GM12878 (cell line): ENCODE results near the gene PTCHD4. TPM values are rescaled to one million over a fixed set of nuclear protein-coding genes. Genes with fewer than 3 reads are reported as not detected.

ENCODE experiments used
- ATAC-seq: fragments of 200-7000 bp; cut with Tn5 transposase; 3 replicates; pipeline ENCODE4 v1.9.1; 2020; ENCODE audit warnings: mild to moderate bottlenecking, moderate library complexity
- BruUV-seq: library from RNA; stranded (reverse); fragments of 400-500 nt; replicated peaks from 2 replicates; lab custom pipeline; 2021; lab: Mats Ljungman, UMichigan
- CTCF ChIA-PET: fragments of 300-600 bp; sonication (Branson Sonifier 250); formaldehyde crosslinking; extraction: SDS; loops from one replicate; lab custom pipeline; 2021; ENCODE audit warnings: inconsistent platforms; lab: Yijun Ruan, JAX
- POLR2A ChIA-PET: fragments of 350-600 bp; formaldehyde crosslinking; extraction: SDS; loops from one replicate; lab custom pipeline; 2021; ENCODE audit warnings: inconsistent platforms; lab: Charles Lee
- RAD21 ChIA-PET: fragments of 300-600 bp; sonication (Branson Sonifier 250); formaldehyde crosslinking; loops from one replicate; lab custom pipeline; 2023; ENCODE audit warnings: antibody characterized with exemption; ENCODE audit not compliant: unreplicated experiment; lab: Charles Lee
- SMC1A ChIA-PET: fragments of 300-600 bp; sonication (Branson Sonifier 250); formaldehyde crosslinking; loops from one replicate; lab custom pipeline; 2023; ENCODE audit not compliant: unreplicated experiment, uncharacterized antibody; lab: Charles Lee
- DNase-seq: peaks from one replicate; pipeline ENCODE4 v3.0.0-alpha.2; 2011; ENCODE audit warnings: low read depth, low spot score
- FAIRE-seq: peaks from 3 replicates; lab custom pipeline; 2011; peaks lifted over from hg19 to GRCh38; lab: Jason Lieb, UNC
- H2AFZ ChIP-seq: 2 replicates; pipeline ENCODE4 v1.6.0; 2011; ENCODE audit warnings: low read depth, low read length, control low read depth; ENCODE audit not compliant: control insufficient read depth
- H3K27ac ChIP-seq: 2 replicates; pipeline ENCODE4 v1.5.1; 2011; ENCODE audit warnings: control low read depth; ENCODE audit not compliant: control insufficient read depth, insufficient read depth
- H3K27me3 ChIP-seq, 2 experiments: replicated peaks in 1 of 2; 2 replicates each; pipeline versions ENCODE4 v1.6.0 to v1.6.1; 2011; ENCODE audit warnings: low read length in 1 of 2; ENCODE audit not compliant: control insufficient read depth in 2 of 2, insufficient read depth in 2 of 2
- H3K36me3 ChIP-seq, 2 experiments: 2 replicates each; pipeline ENCODE4 v1.5.1; 2011; ENCODE audit warnings: low read length in 1 of 2; ENCODE audit not compliant: control insufficient read depth in 2 of 2, insufficient read depth in 2 of 2
- H3K4me1 ChIP-seq: 2 replicates; pipeline ENCODE4 v1.6.1; 2011; ENCODE audit warnings: mild to moderate bottlenecking, low read length, moderate library complexity, mixed read lengths; ENCODE audit not compliant: control insufficient read depth, insufficient read depth
- H3K4me2 ChIP-seq: 2 replicates; pipeline ENCODE4 v1.6.0; 2011; ENCODE audit warnings: control low read depth; ENCODE audit not compliant: control insufficient read depth, insufficient read depth
- H3K4me3 ChIP-seq: fragments of 200-600 bp; sonication (generic); 2 replicates; pipeline ENCODE4 v1.5.1; 2016
- H3K79me2 ChIP-seq: 2 replicates; pipeline ENCODE4 v1.6.0; 2011; ENCODE audit warnings: low read length; ENCODE audit not compliant: control insufficient read depth, insufficient read depth
- H3K9ac ChIP-seq: 2 replicates; pipeline ENCODE4 v1.8.0; 2011; ENCODE audit warnings: low read length, control low read depth, mixed read lengths; ENCODE audit not compliant: control insufficient read depth, insufficient read depth
- H3K9me3 ChIP-seq: replicated peaks from 3 replicates; pipeline ENCODE4 v1.5.1; 2011; ENCODE audit warnings: mild to moderate bottlenecking, low read length; ENCODE audit not compliant: control insufficient read depth, insufficient read depth
- H4K20me1 ChIP-seq: 2 replicates; pipeline ENCODE4 v1.6.0; 2011; ENCODE audit not compliant: control insufficient read depth, insufficient read depth
- CEBPB ChIP-seq, 2 experiments: fragments of 150-350 bp in 1 of 2; IDR thresholded peaks; 2 replicates each; pipeline ENCODE4 v1.6.1; 2012 to 2014; ENCODE audit warnings: low read depth in 2 of 2, low read length in 2 of 2, borderline replicate concordance in 1 of 2, inconsistent platforms in 1 of 2
- FOXK2 ChIP-seq: fragments of 450-650 bp; IDR thresholded peaks from 2 replicates; pipeline ENCODE4 v1.6.1; 2017; ENCODE audit warnings: mild to moderate bottlenecking, moderate library complexity
- HCFC1 ChIP-seq: fragments of 150-350 bp; IDR thresholded peaks from 2 replicates; pipeline ENCODE4 v1.6.1; 2014; ENCODE audit warnings: low read length
- HDGF ChIP-seq: fragments of 450-650 bp; IDR thresholded peaks from 2 replicates; pipeline ENCODE4 v1.6.1; 2016; ENCODE audit warnings: antibody characterized with exemption
- KAT2A ChIP-seq: conservative IDR thresholded peaks from 2 replicates; pipeline ENCODE4 v1.6.1; 2011; ENCODE audit warnings: low read depth, low read length; ENCODE audit not compliant: control insufficient read depth
- MEF2A ChIP-seq: IDR thresholded peaks from 2 replicates; pipeline ENCODE4 v1.6.1; 2011; ENCODE audit warnings: low read depth, mild to moderate bottlenecking, low read length, moderate library complexity; ENCODE audit not compliant: insufficient read depth
- NRF1 ChIP-seq: conservative IDR thresholded peaks from 2 replicates; pipeline ENCODE4 v1.6.1; 2011; ENCODE audit warnings: mild to moderate bottlenecking, low read depth, low read length, improper control_type of control experiment
- ZNF384 ChIP-seq: IDR thresholded peaks from 2 replicates; pipeline ENCODE4 v1.6.1; 2012; ENCODE audit warnings: low read depth, mild to moderate bottlenecking, low read length, improper control_type of control experiment, borderline replicate concordance
- WGBS: methylation state at CpG from one replicate; pipeline ENCODE4 v1.1.6; 2016; ENCODE audit warnings: low lambda C conversion rate; ENCODE audit not compliant: insufficient replicate concordance, insufficient coverage; ENCODE audit errors: missing lambda C conversion rate; 5-methylcytosine and 5-hydroxymethylcytosine counted together
- in situ Hi-C: fragments of 300-500 bp; cut with MboI; formaldehyde crosslinking; loops from 9 replicates; pipeline ENCODE4 v1.14.3; 2018; ENCODE audit warnings: mixed read lengths
- intact Hi-C: fragments of 100-400 bp; cut with micrococcal nuclease; formaldehyde crosslinking; loops from one replicate; pipeline ENCODE4 v1.14.2; 2022; ENCODE audit not compliant: unreplicated experiment
- polyA plus RNA-seq, 11 experiments: library from polyadenylated mRNA; depleted of rRNA in 4 of 11; unstranded in 6 of 11; stranded (reverse) in 5 of 11; fragments of >200 nt; fragmentation: Nextera tagmentation in 4 of 11; fragmentation: Illumina TruSeq in 1 of 11; extraction: Ambion mirVana in 4 of 11; extraction: Trizol in 1 of 11; gene quantifications; 1 replicate in 1 of 11; 2 replicates in 10 of 11; pipeline versions ENCODE4 v1.2.1 to v1.2.3, GENCODE V29; 2011 to 2016; ENCODE audit warnings: inconsistent platforms in 2 of 11, missing spikeins in 2 of 11, low read depth in 1 of 11
- total RNA-seq, 4 experiments: library from RNA; depleted of rRNA in 3 of 4; stranded (reverse); fragments of >200 nt in 3 of 4; fragmentation: Illumina TruSeq in 1 of 4; extraction: Trizol in 1 of 4; gene quantifications; 2 replicates each; pipeline versions ENCODE4 v1.2.1 to v1.2.3, GENCODE V29; 2013 to 2021
- TF ChIP-seq, protein P1 (sequence below): IDR thresholded peaks from 2 replicates; pipeline ENCODE4 v1.6.1; 2012; ENCODE audit warnings: improper control_type of control experiment, low read depth, low read length; ENCODE audit not compliant: insufficient replicate concordance

Gene PTCHD4
- total and polyA plus RNA-seq, 10 of the 15 experiments (the other 5 are each of a cell fraction or from before 2014, with no cell fraction given): 0.02 to 0.17 (median 0.07) TPM; not detected in 3

DNA sequence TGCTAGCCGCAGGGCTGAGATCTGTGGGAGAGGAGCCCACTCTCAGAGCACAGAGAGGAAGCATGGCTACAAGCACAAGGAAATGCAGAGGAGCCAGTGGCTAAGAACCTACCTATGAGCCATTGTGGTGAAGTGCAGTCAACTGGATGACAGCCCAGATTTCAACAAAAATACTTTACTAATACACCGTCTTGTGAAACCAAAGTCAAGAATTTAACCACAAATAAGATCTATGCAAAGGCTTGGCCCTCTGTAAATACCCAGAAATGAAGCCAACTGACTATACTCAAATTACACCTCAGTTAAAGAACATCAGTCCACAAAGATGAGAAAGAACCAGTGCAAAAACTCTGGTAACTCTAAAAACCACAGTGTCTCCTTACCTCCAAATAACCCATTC is 40.1 kb upstream of the PTCHD4 start:
- TF ChIP-seq FOXK2: no peak

DNA sequence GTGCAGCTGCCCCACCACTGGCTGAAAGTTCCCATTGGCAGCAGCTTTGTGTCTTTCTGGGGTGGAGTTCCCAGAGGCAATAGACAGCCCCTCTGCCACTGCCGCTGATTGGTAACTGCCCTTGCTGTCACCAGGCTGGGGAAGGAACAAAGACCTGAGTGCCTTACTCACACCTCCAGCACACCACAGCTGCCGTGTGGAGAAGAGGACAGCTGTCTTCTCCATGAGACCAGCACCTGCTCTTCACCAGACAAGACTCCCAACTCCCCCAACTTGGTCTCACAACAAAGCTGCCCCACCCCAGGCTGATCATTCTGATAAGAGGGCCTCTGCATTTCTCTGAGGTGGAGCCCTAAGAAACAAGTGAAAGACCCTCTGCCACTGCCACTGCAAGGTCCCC is 39.7 kb upstream of the PTCHD4 start:
- Histone ChIP-seq H3K36me3 (no peaks in the 10 kb centered on the region), H3K27ac (no peak overlapping the region), H3K79me2 (no peaks in the 10 kb centered on the region), H3K9ac (no peak overlapping the region), H3K4me1 (no peaks in the 10 kb centered on the region), H3K9me3 (no peaks in the 10 kb centered on the region), H2AFZ (no peak overlapping the region), H3K4me3 (no peak overlapping the region), H3K4me2 (no peak overlapping the region), H4K20me1 (no peaks in the 10 kb centered on the region), H3K27me3 (no peaks in the 10 kb centered on the region)
- no peak for FAIRE-seq
- in situ Hi-C loops: no loop called here
- 35% methylated on average over 2 of the region's 2 CpGs for WGBS
- no TSS peak for BruUV-seq
- no peak for DNase-seq
- ChIA-PET RAD21 (no interaction called here), POLR2A (no interaction called here), SMC1A (no interaction called here), CTCF (no interaction called here)
- no peak for ATAC-seq
- intact Hi-C loops: no loop called here
- TF ChIP-seq CEBPB (IDR thresholded peaks at IDR 0.05; ENCODE audit: borderline replicate concordance in 1 of 2, low read depth in 2 of 2, low read length in 2 of 2): no peak
- TF ChIP-seq MEF2A: no peak
- no peak for TF ChIP-seq KAT2A
- TF ChIP-seq HDGF: no peak
- no peak for TF ChIP-seq ZNF384
- no peak for TF ChIP-seq NRF1
- TF ChIP-seq, protein P1, sequence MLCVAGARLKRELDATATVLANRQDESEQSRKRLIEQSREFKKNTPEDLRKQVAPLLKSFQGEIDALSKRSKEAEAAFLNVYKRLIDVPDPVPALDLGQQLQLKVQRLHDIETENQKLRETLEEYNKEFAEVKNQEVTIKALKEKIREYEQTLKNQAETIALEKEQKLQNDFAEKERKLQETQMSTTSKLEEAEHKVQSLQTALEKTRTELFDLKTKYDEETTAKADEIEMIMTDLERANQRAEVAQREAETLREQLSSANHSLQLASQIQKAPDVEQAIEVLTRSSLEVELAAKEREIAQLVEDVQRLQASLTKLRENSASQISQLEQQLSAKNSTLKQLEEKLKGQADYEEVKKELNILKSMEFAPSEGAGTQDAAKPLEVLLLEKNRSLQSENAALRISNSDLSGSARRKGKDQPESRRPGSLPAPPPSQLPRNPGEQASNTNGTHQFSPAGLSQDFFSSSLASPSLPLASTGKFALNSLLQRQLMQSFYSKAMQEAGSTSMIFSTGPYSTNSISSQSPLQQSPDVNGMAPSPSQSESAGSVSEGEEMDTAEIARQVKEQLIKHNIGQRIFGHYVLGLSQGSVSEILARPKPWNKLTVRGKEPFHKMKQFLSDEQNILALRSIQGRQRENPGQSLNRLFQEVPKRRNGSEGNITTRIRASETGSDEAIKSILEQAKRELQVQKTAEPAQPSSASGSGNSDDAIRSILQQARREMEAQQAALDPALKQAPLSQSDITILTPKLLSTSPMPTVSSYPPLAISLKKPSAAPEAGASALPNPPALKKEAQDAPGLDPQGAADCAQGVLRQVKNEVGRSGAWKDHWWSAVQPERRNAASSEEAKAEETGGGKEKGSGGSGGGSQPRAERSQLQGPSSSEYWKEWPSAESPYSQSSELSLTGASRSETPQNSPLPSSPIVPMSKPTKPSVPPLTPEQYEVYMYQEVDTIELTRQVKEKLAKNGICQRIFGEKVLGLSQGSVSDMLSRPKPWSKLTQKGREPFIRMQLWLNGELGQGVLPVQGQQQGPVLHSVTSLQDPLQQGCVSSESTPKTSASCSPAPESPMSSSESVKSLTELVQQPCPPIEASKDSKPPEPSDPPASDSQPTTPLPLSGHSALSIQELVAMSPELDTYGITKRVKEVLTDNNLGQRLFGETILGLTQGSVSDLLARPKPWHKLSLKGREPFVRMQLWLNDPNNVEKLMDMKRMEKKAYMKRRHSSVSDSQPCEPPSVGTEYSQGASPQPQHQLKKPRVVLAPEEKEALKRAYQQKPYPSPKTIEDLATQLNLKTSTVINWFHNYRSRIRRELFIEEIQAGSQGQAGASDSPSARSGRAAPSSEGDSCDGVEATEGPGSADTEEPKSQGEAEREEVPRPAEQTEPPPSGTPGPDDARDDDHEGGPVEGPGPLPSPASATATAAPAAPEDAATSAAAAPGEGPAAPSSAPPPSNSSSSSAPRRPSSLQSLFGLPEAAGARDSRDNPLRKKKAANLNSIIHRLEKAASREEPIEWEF: no peak
- TF ChIP-seq HCFC1: no peak

More for the DNA sequence above, 40.1 kb upstream of the PTCHD4 start:
- H3K9ac ChIP-seq: no peak overlapping the region
- ChIA-PET POLR2A (no interaction called here), RAD21 (no interaction called here), SMC1A (no interaction called here), CTCF (no interaction called here)
- no peaks in the 10 kb centered on the region for H3K27me3 ChIP-seq
- no peak overlapping the region for H3K27ac ChIP-seq
- no peak for FAIRE-seq
- H3K4me1 ChIP-seq: no peaks in the 10 kb centered on the region
- in situ Hi-C loops: no loop called here
- 0% methylated on average over 2 of the region's 2 CpGs for WGBS
- BruUV-seq: no TSS peak
- intact Hi-C loops: no loop called here
- H2AFZ ChIP-seq: no peak overlapping the region
- no peak for ATAC-seq
- DNase-seq: no peak
- no peaks in the 10 kb centered on the region for H4K20me1 ChIP-seq
- no peaks in the 10 kb centered on the region for H3K9me3 ChIP-seq
- H3K79me2 ChIP-seq: no peaks in the 10 kb centered on the region
- H3K36me3 ChIP-seq: no peaks in the 10 kb centered on the region
- H3K4me3 ChIP-seq: no peak overlapping the region
- no peak overlapping the region for H3K4me2 ChIP-seq
